SJCRH30 (cell line): Measurements from ENCODE around the gene TIMM9. TPM values are rescaled to one million over a fixed set of nuclear protein-coding genes. Genes with fewer than 3 reads are reported as not detected.
"Not testable (repeated sequence)": the region's sequence is repeated elsewhere in the genome, so short reads cannot be mapped to it uniquely, and the experiment has no call there.

Experiments
- DNase-seq, 2 experiments: peaks; one replicate each; pipeline ENCODE4 v3.0.0-alpha.2; 2015 to 2020
- H3K27ac ChIP-seq: fragments of 250-450 bp; sonication (Bioruptor Pico); 2 replicates; pipeline ENCODE4 v1.5.1; 2020; ENCODE audit warnings: mild to moderate bottlenecking, moderate library complexity
- H3K27me3 ChIP-seq: fragments of 250-450 bp; sonication (Bioruptor Pico); 2 replicates; pipeline ENCODE4 v1.5.1; 2020; ENCODE audit warnings: mild to moderate bottlenecking, moderate library complexity
- H3K36me3 ChIP-seq: fragments of 250-450 bp; sonication (Bioruptor Pico); 2 replicates; pipeline ENCODE4 v1.5.1; 2020; ENCODE audit warnings: mild to moderate bottlenecking, moderate library complexity
- H3K4me1 ChIP-seq: fragments of 250-450 bp; sonication (Bioruptor Pico); 2 replicates; pipeline ENCODE4 v1.5.1; 2020; ENCODE audit warnings: mild to moderate bottlenecking, moderate library complexity
- H3K4me3 ChIP-seq: fragments of 250-450 bp; sonication (Bioruptor Pico); 2 replicates; pipeline ENCODE4 v1.5.1; 2020; ENCODE audit warnings: mild to moderate bottlenecking, moderate library complexity
- H3K9me3 ChIP-seq: fragments of 250-450 bp; sonication (Bioruptor Pico); replicated peaks from 2 replicates; pipeline ENCODE4 v1.5.1; 2020; ENCODE audit warnings: mild to moderate bottlenecking, moderate library complexity
- total RNA-seq: library from RNA; depleted of rRNA; stranded (reverse); fragments of >200 nt; shearing (Covaris generic); gene quantifications from 2 replicates; pipeline ENCODE4 v1.2.3, GENCODE V29; 2014

TIMM9 gene
- total RNA-seq, 1 experiment from 2014 or later = 64.5 TPM

GRCh38 chr14:58426670-58427280, 556 bp downstream of the TIMM9 start:
- Histone ChIP-seq H3K4me1 (no peaks in the 10 kb centered on the region; the same call in 1 of the 2 replicates), H3K27me3 (no peaks in the 10 kb centered on the region), H3K4me3 (peak overlapping the region; percentile 83), H3K36me3 (peaks cover 8% of the 10 kb centered on the region), H3K9me3 (no peaks in the 10 kb centered on the region), H3K27ac (peak overlapping the region; percentile 94)
- peak; percentile 75 to 82 for DNase-seq

GRCh38 chr14:58416934-58417333, 10.4 kb downstream of the TIMM9 start:
- H3K27me3 ChIP-seq, DNase-seq, H3K4me3 ChIP-seq, H3K27ac ChIP-seq, H3K9me3 ChIP-seq, H3K4me1 ChIP-seq: not testable (repeated sequence)
- peaks cover 57% of the 10 kb centered on the region for H3K36me3 ChIP-seq

- no peaks in the 10 kb centered on the region for H3K27me3 ChIP-seq
- H3K27ac ChIP-seq = no peak overlapping the region
- no peaks in the 10 kb centered on the region for H3K9me3 ChIP-seq
- peaks cover 57% of the 10 kb centered on the region for H3K36me3 ChIP-seq
- DNase-seq = no peak
- H3K4me1 ChIP-seq = no peaks in the 10 kb centered on the region
- H3K4me3 ChIP-seq = no peak overlapping the region
Observed at GRCh38 chr14:58415636-58416547, 11.4 kb downstream of the TIMM9 start.

GRCh38 chr14:58414845-58415244, 12.5 kb downstream of the TIMM9 start:
- H3K27me3 ChIP-seq = no peaks in the 10 kb centered on the region
- no peak overlapping the region for H3K27ac ChIP-seq
- peaks cover 59% of the 10 kb centered on the region for H3K36me3 ChIP-seq
- no peak for DNase-seq
- no peaks in the 10 kb centered on the region for H3K4me1 ChIP-seq
- no peaks in the 10 kb centered on the region for H3K9me3 ChIP-seq
- H3K4me3 ChIP-seq = no peak overlapping the region

GRCh38 chr14:58408681-58409215, 18.6 kb downstream of the TIMM9 start:
- H3K27me3 ChIP-seq = no peaks in the 10 kb centered on the region
- H3K4me1 ChIP-seq = no peaks in the 10 kb centered on the region
- H3K4me3 ChIP-seq = no peak overlapping the region
- no peak for DNase-seq
- no peak overlapping the region for H3K27ac ChIP-seq
- H3K36me3 ChIP-seq = peaks cover 34% of the 10 kb centered on the region
- no peaks in the 10 kb centered on the region for H3K9me3 ChIP-seq

- H3K27me3 ChIP-seq = no peaks in the 10 kb centered on the region
- H3K27ac ChIP-seq = no peak overlapping the region
- no peaks in the 10 kb centered on the region for H3K9me3 ChIP-seq
- H3K4me3 ChIP-seq = no peak overlapping the region
- no peak for DNase-seq
- no peaks in the 10 kb centered on the region for H3K36me3 ChIP-seq
- no peaks in the 10 kb centered on the region for H3K4me1 ChIP-seq
Observed at GRCh38 chr14:58401587-58401986, 25.7 kb downstream of the TIMM9 start.

- H3K36me3 ChIP-seq = no peaks in the 10 kb centered on the region
- H3K9me3 ChIP-seq = no peaks in the 10 kb centered on the region
- no peaks in the 10 kb centered on the region for H3K27me3 ChIP-seq
- DNase-seq = no peak
- H3K4me1 ChIP-seq = no peaks in the 10 kb centered on the region
- H3K4me3 ChIP-seq = no peak overlapping the region
- no peak overlapping the region for H3K27ac ChIP-seq
Observed at GRCh38 chr14:58398895-58399294, 28.4 kb downstream of the TIMM9 start.

GRCh38 chr14:58398495-58398894, 28.8 kb downstream of the TIMM9 start:
- Histone ChIP-seq H3K36me3 (no peaks in the 10 kb centered on the region), H3K27me3 (no peaks in the 10 kb centered on the region), H3K27ac (no peak overlapping the region), H3K9me3 (no peaks in the 10 kb centered on the region), H3K4me1 (no peaks in the 10 kb centered on the region), H3K4me3 (no peak overlapping the region)
- DNase-seq = no peak

- no peaks in the 10 kb centered on the region for H3K36me3 ChIP-seq
- H3K27ac ChIP-seq = no peak overlapping the region
- no peak overlapping the region for H3K4me3 ChIP-seq
- DNase-seq = no peak
- no peaks in the 10 kb centered on the region for H3K4me1 ChIP-seq
- no peaks in the 10 kb centered on the region for H3K27me3 ChIP-seq
- H3K9me3 ChIP-seq = no peaks in the 10 kb centered on the region
Observed at GRCh38 chr14:58397156-58397555, 30.2 kb downstream of the TIMM9 start.

- Histone ChIP-seq H3K4me3 (peak within 1 kb of the TSS; percentile 49), H3K27ac (no peak within 1 kb of the TSS)
- peak; percentile 41 to 58 for DNase-seq
Observed at GRCh38 chr14:58395812-58396788, 31.2 kb downstream of the TIMM9 start, which contains the start of gene TOMM20L. TOMM20L (plus strand) TSS chr14:58395930; CDS start chr14:58395958, 28 bp downstream.

GRCh38 chr14:58395562-58395811, 31.8 kb downstream of the TIMM9 start:
- Histone ChIP-seq H3K27ac (no peak overlapping the region), H3K4me1 (no peaks in the 10 kb centered on the region), H3K9me3 (no peaks in the 10 kb centered on the region), H3K4me3 (peak overlapping the region; percentile 49), H3K36me3 (no peaks in the 10 kb centered on the region), H3K27me3 (no peaks in the 10 kb centered on the region)
- no peak for DNase-seq

More at GRCh38 chr14:58395812-58396788, 31.2 kb downstream of the TIMM9 start, which contains the start of gene TOMM20L:
- H3K36me3 ChIP-seq = no peaks in the 10 kb centered on the region
- no peaks in the 10 kb centered on the region for H3K9me3 ChIP-seq
- no peaks in the 10 kb centered on the region for H3K4me1 ChIP-seq
- no peaks in the 10 kb centered on the region for H3K27me3 ChIP-seq

GRCh38 chr14:58390830-58391229, 36.5 kb downstream of the TIMM9 start:
- Histone ChIP-seq H3K9me3 (no peaks in the 10 kb centered on the region), H3K4me3 (no peak overlapping the region), H3K36me3 (no peaks in the 10 kb centered on the region), H3K4me1 (no peaks in the 10 kb centered on the region), H3K27me3 (no peaks in the 10 kb centered on the region), H3K27ac (no peak overlapping the region)
- DNase-seq = no peak

- Histone ChIP-seq H3K4me1 (no peaks in the 10 kb centered on the region), H3K27me3 (no peaks in the 10 kb centered on the region), H3K27ac (no peak overlapping the region), H3K9me3 (no peaks in the 10 kb centered on the region), H3K36me3 (peaks cover 21% of the 10 kb centered on the region), H3K4me3 (no peak overlapping the region)
- DNase-seq = no peak
Observed at GRCh38 chr14:58376791-58377190, 50.5 kb downstream of the TIMM9 start.

- Histone ChIP-seq H3K27ac (no peak overlapping the region), H3K27me3 (no peaks in the 10 kb centered on the region), H3K9me3 (no peaks in the 10 kb centered on the region), H3K4me3 (no peak overlapping the region), H3K4me1 (no peaks in the 10 kb centered on the region), H3K36me3 (peaks cover 30% of the 10 kb centered on the region)
- no peak for DNase-seq
Observed at GRCh38 chr14:58368956-58369355, 58.4 kb downstream of the TIMM9 start.
